GM12878 (cell line): Measurements from ENCODE around the gene CREBBP. TPM values are rescaled to one million over a fixed set of nuclear protein-coding genes. Genes with fewer than 3 reads are reported as not detected.

Source experiments
- ATAC-seq: fragments of 200-7000 bp; cut with Tn5 transposase; 3 replicates; pipeline ENCODE4 v1.9.1; 2020; ENCODE audit warnings: mild to moderate bottlenecking, moderate library complexity
- BruUV-seq: library from RNA; stranded (reverse); fragments of 400-500 nt; replicated peaks from 2 replicates; lab custom pipeline; 2021; lab: Mats Ljungman, UMichigan
- CTCF ChIA-PET: fragments of 300-600 bp; sonication (Branson Sonifier 250); formaldehyde crosslinking; extraction: SDS; loops from one replicate; lab custom pipeline; 2021; ENCODE audit warnings: inconsistent platforms; lab: Yijun Ruan, JAX
- POLR2A ChIA-PET: fragments of 350-600 bp; formaldehyde crosslinking; extraction: SDS; loops from one replicate; lab custom pipeline; 2021; ENCODE audit warnings: inconsistent platforms; lab: Charles Lee
- RAD21 ChIA-PET: fragments of 300-600 bp; sonication (Branson Sonifier 250); formaldehyde crosslinking; loops from one replicate; lab custom pipeline; 2023; ENCODE audit warnings: antibody characterized with exemption; ENCODE audit not compliant: unreplicated experiment; lab: Charles Lee
- SMC1A ChIA-PET: fragments of 300-600 bp; sonication (Branson Sonifier 250); formaldehyde crosslinking; loops from one replicate; lab custom pipeline; 2023; ENCODE audit not compliant: unreplicated experiment, uncharacterized antibody; lab: Charles Lee
- DNase-seq: peaks from one replicate; pipeline ENCODE4 v3.0.0-alpha.2; 2011; ENCODE audit warnings: low read depth, low spot score
- FAIRE-seq: peaks from 3 replicates; lab custom pipeline; 2011; peaks lifted over from hg19 to GRCh38; lab: Jason Lieb, UNC
- H2AFZ ChIP-seq: 2 replicates; pipeline ENCODE4 v1.6.0; 2011; ENCODE audit warnings: low read depth, low read length, control low read depth; ENCODE audit not compliant: control insufficient read depth
- H3K27ac ChIP-seq: 2 replicates; pipeline ENCODE4 v1.5.1; 2011; ENCODE audit warnings: control low read depth; ENCODE audit not compliant: control insufficient read depth, insufficient read depth
- H3K27me3 ChIP-seq, 2 experiments: replicated peaks in 1 of 2; 2 replicates each; pipeline versions ENCODE4 v1.6.0 to v1.6.1; 2011; ENCODE audit warnings: low read length in 1 of 2; ENCODE audit not compliant: control insufficient read depth in 2 of 2, insufficient read depth in 2 of 2
- H3K36me3 ChIP-seq, 2 experiments: 2 replicates each; pipeline ENCODE4 v1.5.1; 2011; ENCODE audit warnings: low read length in 1 of 2; ENCODE audit not compliant: control insufficient read depth in 2 of 2, insufficient read depth in 2 of 2
- H3K4me1 ChIP-seq: 2 replicates; pipeline ENCODE4 v1.6.1; 2011; ENCODE audit warnings: mild to moderate bottlenecking, low read length, moderate library complexity, mixed read lengths; ENCODE audit not compliant: control insufficient read depth, insufficient read depth
- H3K4me2 ChIP-seq: 2 replicates; pipeline ENCODE4 v1.6.0; 2011; ENCODE audit warnings: control low read depth; ENCODE audit not compliant: control insufficient read depth, insufficient read depth
- H3K4me3 ChIP-seq: fragments of 200-600 bp; sonication (generic); 2 replicates; pipeline ENCODE4 v1.5.1; 2016
- H3K79me2 ChIP-seq: 2 replicates; pipeline ENCODE4 v1.6.0; 2011; ENCODE audit warnings: low read length; ENCODE audit not compliant: control insufficient read depth, insufficient read depth
- H3K9ac ChIP-seq: 2 replicates; pipeline ENCODE4 v1.8.0; 2011; ENCODE audit warnings: low read length, control low read depth, mixed read lengths; ENCODE audit not compliant: control insufficient read depth, insufficient read depth
- H3K9me3 ChIP-seq: replicated peaks from 3 replicates; pipeline ENCODE4 v1.5.1; 2011; ENCODE audit warnings: mild to moderate bottlenecking, low read length; ENCODE audit not compliant: control insufficient read depth, insufficient read depth
- H4K20me1 ChIP-seq: 2 replicates; pipeline ENCODE4 v1.6.0; 2011; ENCODE audit not compliant: control insufficient read depth, insufficient read depth
- ATF7 ChIP-seq: fragments of 450-650 bp; IDR thresholded peaks from 2 replicates; pipeline ENCODE4 v1.6.1; 2016; ENCODE audit warnings: low read depth, mild to moderate bottlenecking
- IKZF2 ChIP-seq, 2 experiments: fragments of 450-650 bp; IDR thresholded peaks; 2 replicates each; pipeline ENCODE4 v1.6.1; 2017; ENCODE audit warnings: mild to moderate bottlenecking in 2 of 2, moderate library complexity in 2 of 2
- NFIC ChIP-seq: IDR thresholded peaks from 2 replicates; pipeline ENCODE4 v1.6.1; 2012; ENCODE audit warnings: low read depth, mild to moderate bottlenecking, inconsistent platforms, low read length, moderate library complexity
- NKRF ChIP-seq: fragments of 450-650 bp; conservative IDR thresholded peaks from 2 replicates; pipeline ENCODE4 v1.6.1; 2017; ENCODE audit warnings: mild to moderate bottlenecking, moderate library complexity
- NR2C1 ChIP-seq: fragments of 450-650 bp; IDR thresholded peaks from 2 replicates; pipeline ENCODE4 v1.6.1; 2017; ENCODE audit warnings: antibody characterized with exemption, mild to moderate bottlenecking, moderate library complexity
- PBX3 ChIP-seq: IDR thresholded peaks from 2 replicates; pipeline ENCODE4 v1.6.1; 2011; ENCODE audit warnings: mild to moderate bottlenecking, low read depth, low read length, moderate library complexity; ENCODE audit not compliant: insufficient replicate concordance
- PML ChIP-seq: IDR thresholded peaks from 2 replicates; pipeline ENCODE4 v1.6.1; 2012; ENCODE audit warnings: low read length, inconsistent platforms
- POLR2A ChIP-seq: IDR thresholded peaks from 2 replicates; pipeline ENCODE4 v1.6.1; 2011; ENCODE audit warnings: low read depth, mild to moderate bottlenecking, low read length
- POLR2AphosphoS2 ChIP-seq: IDR thresholded peaks from 2 replicates; pipeline ENCODE4 v1.6.1; 2011; ENCODE audit warnings: low read depth, mild to moderate bottlenecking, low read length, improper control_type of control experiment, moderate library complexity
- ZNF217 ChIP-seq: fragments of 450-650 bp; IDR thresholded peaks from 2 replicates; pipeline ENCODE4 v1.6.1; 2017; ENCODE audit warnings: antibody characterized with exemption, mild to moderate bottlenecking
- WGBS: methylation state at CpG from one replicate; pipeline ENCODE4 v1.1.6; 2016; ENCODE audit warnings: low lambda C conversion rate; ENCODE audit not compliant: insufficient replicate concordance, insufficient coverage; ENCODE audit errors: missing lambda C conversion rate; 5-methylcytosine and 5-hydroxymethylcytosine counted together
- in situ Hi-C: fragments of 300-500 bp; cut with MboI; formaldehyde crosslinking; loops from 9 replicates; pipeline ENCODE4 v1.14.3; 2018; ENCODE audit warnings: mixed read lengths
- intact Hi-C: fragments of 100-400 bp; cut with micrococcal nuclease; formaldehyde crosslinking; loops from one replicate; pipeline ENCODE4 v1.14.2; 2022; ENCODE audit not compliant: unreplicated experiment
- polyA plus RNA-seq, 11 experiments: library from polyadenylated mRNA; depleted of rRNA in 4 of 11; unstranded in 6 of 11; stranded (reverse) in 5 of 11; fragments of >200 nt; fragmentation: Nextera tagmentation in 4 of 11; fragmentation: Illumina TruSeq in 1 of 11; extraction: Ambion mirVana in 4 of 11; extraction: Trizol in 1 of 11; gene quantifications; 1 replicate in 1 of 11; 2 replicates in 10 of 11; pipeline versions ENCODE4 v1.2.1 to v1.2.3, GENCODE V29; 2011 to 2016; ENCODE audit warnings: inconsistent platforms in 2 of 11, missing spikeins in 2 of 11, low read depth in 1 of 11
- total RNA-seq, 4 experiments: library from RNA; depleted of rRNA in 3 of 4; stranded (reverse); fragments of >200 nt in 3 of 4; fragmentation: Illumina TruSeq in 1 of 4; extraction: Trizol in 1 of 4; gene quantifications; 2 replicates each; pipeline versions ENCODE4 v1.2.1 to v1.2.3, GENCODE V29; 2013 to 2021
- TF ChIP-seq, protein P1 (sequence below): fragments of 450-650 bp; IDR thresholded peaks from 2 replicates; pipeline ENCODE4 v1.6.1; 2017; ENCODE audit warnings: mild to moderate bottlenecking, moderate library complexity

Gene CREBBP
- total and polyA plus RNA-seq, 10 of the 15 experiments (the other 5 are each of a cell fraction or from before 2014, with no cell fraction given), result 3.4 to 32.7 (median 7.9) TPM

- Histone ChIP-seq H3K27me3 (no peaks in the 10 kb centered on the region), H3K4me3 (no peak overlapping the region), H3K9me3 (no peaks in the 10 kb centered on the region)
- no peak for ATAC-seq
- TF ChIP-seq ZNF217, result no peak
- TF ChIP-seq, all 136 proteins: peak for 0
- intact Hi-C loops (no loop called here), in situ Hi-C loops (no loop called here)
- Histone ChIP-seq H3K27ac (no peak overlapping the region), H3K4me2 (no peak overlapping the region), H2AFZ (no peak overlapping the region), H3K79me2 (no peaks in the 10 kb centered on the region), H3K36me3 (peaks cover 21 to 29% of the 10 kb centered on the region in 2 experiments), H4K20me1 (no peaks in the 10 kb centered on the region), H3K9ac (no peak overlapping the region), H3K4me1 (no peaks in the 10 kb centered on the region)
- DNase-seq (no peak), FAIRE-seq (no peak)
- no TSS peak for BruUV-seq
- WGBS, result 94% methylated on average over 3 of the region's 3 CpGs
- SMC1A ChIA-PET, result interaction anchor here (0.9 to 1.4 kb wide), 2 partner anchors 11 to 109 kb away, joined by 3 read pairs; no protein-coding TSS in a partner anchor
- RAD21 ChIA-PET, result no interaction called here
- POLR2A ChIA-PET, result no interaction called here
- CTCF ChIA-PET, result interaction anchor here (1.4 kb wide), 1 partner anchor 487 kb away, joined by 3 read pairs; no protein-coding TSS in a partner anchor
Observed at GRCh38 chr16:3766177-3766576, 114.3 kb downstream of the CREBBP start.

DNA sequence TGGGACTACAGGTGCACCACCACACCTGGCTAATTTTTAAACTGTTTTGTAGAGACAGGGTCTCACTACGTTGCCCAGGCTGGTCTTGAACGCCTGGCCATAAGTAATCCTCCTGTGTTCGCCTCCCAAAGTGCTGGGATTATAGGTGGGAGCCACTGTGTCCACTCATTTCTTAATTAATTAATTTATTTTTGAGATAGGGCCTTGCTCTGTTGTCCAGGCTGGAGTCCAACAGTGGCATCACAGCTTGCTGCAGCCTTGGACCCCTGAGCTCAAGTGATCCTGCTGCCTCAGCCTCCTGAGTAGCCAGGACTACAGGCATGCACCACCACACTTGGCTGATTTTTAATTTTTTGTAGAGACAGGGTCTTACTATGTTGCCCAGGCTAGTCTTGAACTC lies 116.1 kb downstream of the CREBBP start:
- BruUV-seq, result no TSS peak
- no peak overlapping the region for H3K9ac ChIP-seq
- ChIA-PET SMC1A (no interaction called here), CTCF (no interaction called here), RAD21 (no interaction called here), POLR2A (no interaction called here)
- no peak for DNase-seq
- H3K9me3 ChIP-seq, result no peaks in the 10 kb centered on the region
- FAIRE-seq, result no peak
- no peaks in the 10 kb centered on the region for H3K79me2 ChIP-seq
- intact Hi-C loops, result no loop called here
- H3K4me1 ChIP-seq, result no peaks in the 10 kb centered on the region
- H2AFZ ChIP-seq, result no peak overlapping the region
- no peak overlapping the region for H3K4me3 ChIP-seq
- H3K27ac ChIP-seq, result no peak overlapping the region
- H3K27me3 ChIP-seq, result no peaks in the 10 kb centered on the region
- no peak overlapping the region for H3K4me2 ChIP-seq
- H3K36me3 ChIP-seq, result peaks cover 14 to 26% of the 10 kb centered on the region in 2 experiments
- no peaks in the 10 kb centered on the region for H4K20me1 ChIP-seq
- in situ Hi-C loops, result no loop called here
- no peak for ATAC-seq
- WGBS, result 100% methylated on average over 3 of the region's 3 CpGs
- TF ChIP-seq PBX3, result no peak
- TF ChIP-seq, protein P1, sequence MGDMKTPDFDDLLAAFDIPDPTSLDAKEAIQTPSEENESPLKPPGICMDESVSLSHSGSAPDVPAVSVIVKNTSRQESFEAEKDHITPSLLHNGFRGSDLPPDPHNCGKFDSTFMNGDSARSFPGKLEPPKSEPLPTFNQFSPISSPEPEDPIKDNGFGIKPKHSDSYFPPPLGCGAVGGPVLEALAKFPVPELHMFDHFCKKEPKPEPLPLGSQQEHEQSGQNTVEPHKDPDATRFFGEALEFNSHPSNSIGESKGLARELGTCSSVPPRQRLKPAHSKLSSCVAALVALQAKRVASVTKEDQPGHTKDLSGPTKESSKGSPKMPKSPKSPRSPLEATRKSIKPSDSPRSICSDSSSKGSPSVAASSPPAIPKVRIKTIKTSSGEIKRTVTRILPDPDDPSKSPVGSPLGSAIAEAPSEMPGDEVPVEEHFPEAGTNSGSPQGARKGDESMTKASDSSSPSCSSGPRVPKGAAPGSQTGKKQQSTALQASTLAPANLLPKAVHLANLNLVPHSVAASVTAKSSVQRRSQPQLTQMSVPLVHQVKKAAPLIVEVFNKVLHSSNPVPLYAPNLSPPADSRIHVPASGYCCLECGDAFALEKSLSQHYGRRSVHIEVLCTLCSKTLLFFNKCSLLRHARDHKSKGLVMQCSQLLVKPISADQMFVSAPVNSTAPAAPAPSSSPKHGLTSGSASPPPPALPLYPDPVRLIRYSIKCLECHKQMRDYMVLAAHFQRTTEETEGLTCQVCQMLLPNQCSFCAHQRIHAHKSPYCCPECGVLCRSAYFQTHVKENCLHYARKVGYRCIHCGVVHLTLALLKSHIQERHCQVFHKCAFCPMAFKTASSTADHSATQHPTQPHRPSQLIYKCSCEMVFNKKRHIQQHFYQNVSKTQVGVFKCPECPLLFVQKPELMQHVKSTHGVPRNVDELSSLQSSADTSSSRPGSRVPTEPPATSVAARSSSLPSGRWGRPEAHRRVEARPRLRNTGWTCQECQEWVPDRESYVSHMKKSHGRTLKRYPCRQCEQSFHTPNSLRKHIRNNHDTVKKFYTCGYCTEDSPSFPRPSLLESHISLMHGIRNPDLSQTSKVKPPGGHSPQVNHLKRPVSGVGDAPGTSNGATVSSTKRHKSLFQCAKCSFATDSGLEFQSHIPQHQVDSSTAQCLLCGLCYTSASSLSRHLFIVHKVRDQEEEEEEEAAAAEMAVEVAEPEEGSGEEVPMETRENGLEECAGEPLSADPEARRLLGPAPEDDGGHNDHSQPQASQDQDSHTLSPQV, result no peak
- no peak for TF ChIP-seq POLR2A
- no peak for TF ChIP-seq IKZF2 (IDR thresholded peaks at IDR 0.05)
- no peak for TF ChIP-seq POLR2AphosphoS2
- TF ChIP-seq PML, result no peak
- TF ChIP-seq NR2C1, result no peak
- TF ChIP-seq NKRF, result no peak
- TF ChIP-seq NFIC, result no peak
- no peak for TF ChIP-seq ATF7
